ENCODE results near the gene CCDC170. TPM values are rescaled to one million over a fixed set of nuclear protein-coding genes. Genes with fewer than 3 reads are reported as not detected.

CCDC170 gene
- total RNA-seq, 2 donors from 2014 or later: 0.11 to 0.20 TPM

DNA sequence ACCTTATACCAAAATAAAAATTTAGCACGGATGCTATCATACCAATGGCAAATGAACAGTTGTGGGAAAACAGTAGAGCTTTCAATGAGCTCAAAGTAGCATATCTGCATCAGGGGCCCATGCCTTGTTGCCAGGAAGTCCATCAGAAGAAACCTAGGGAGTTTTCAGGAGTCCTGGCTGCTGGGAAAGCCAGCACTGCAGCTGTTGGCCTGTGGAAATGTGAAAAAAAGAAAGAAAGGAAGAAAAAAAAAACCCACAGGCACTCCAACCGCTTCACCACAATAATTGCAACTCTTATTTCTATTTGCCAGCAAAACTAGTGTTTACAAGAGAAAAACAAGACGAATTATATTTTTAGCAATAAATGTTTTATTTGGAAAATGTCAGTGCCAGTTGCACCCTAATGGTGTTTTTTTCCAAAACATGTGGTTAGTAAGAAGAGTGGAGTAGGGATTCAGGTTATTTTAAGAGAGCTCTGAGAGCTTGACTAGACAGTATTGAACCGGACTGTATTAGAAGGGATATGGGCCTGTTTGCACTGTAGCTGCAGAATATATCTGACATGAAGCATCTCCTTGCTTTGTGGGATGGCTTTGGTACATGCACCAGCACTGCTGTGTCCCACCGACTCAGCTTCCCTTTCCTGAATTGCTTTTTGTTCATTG lies 137.3 kb downstream of the CCDC170 start:
- H3K4me3 ChIP-seq: no peak overlapping the region
- H3K4me1 ChIP-seq: no peaks in the 10 kb centered on the region
- no peaks in the 10 kb centered on the region for H3K9me3 ChIP-seq
- no peaks in the 10 kb centered on the region for H3K27me3 ChIP-seq
- no peaks in the 10 kb centered on the region for H3K36me3 ChIP-seq
- no peak for TF ChIP-seq CTCF (IDR thresholded peaks at IDR 0.05)
- no peak for DNase-seq (ENCODE audit: low spot score)
- no peak overlapping the region for H3K27ac ChIP-seq

GRCh38 chr6:151632415-151632987 lies 138.7 kb downstream of the CCDC170 start:
- H3K27me3 ChIP-seq: no peaks in the 10 kb centered on the region
- DNase-seq (ENCODE audit: low spot score): no peak
- TF ChIP-seq CTCF (IDR thresholded peaks at IDR 0.05): no peak
- H3K36me3 ChIP-seq: no peaks in the 10 kb centered on the region
- no peak overlapping the region for H3K4me3 ChIP-seq
- no peaks in the 10 kb centered on the region for H3K4me1 ChIP-seq
- no peak overlapping the region for H3K27ac ChIP-seq
- H3K9me3 ChIP-seq: peaks cover 0 to 2% of the 10 kb centered on the region in 2 donors

- Histone ChIP-seq H3K4me1 (no peaks in the 10 kb centered on the region), H3K36me3 (no peaks in the 10 kb centered on the region), H3K27me3 (no peaks in the 10 kb centered on the region), H3K27ac (no peak overlapping the region), H3K4me3 (no peak overlapping the region), H3K9me3 (peaks cover 0 to 9% of the 10 kb centered on the region in 2 donors)
- TF ChIP-seq CTCF (IDR thresholded peaks at IDR 0.05): no peak
- no peak for DNase-seq (ENCODE audit: low spot score)
Measured at GRCh38 chr6:151633526-151634335, 139.9 kb downstream of the CCDC170 start.

- Histone ChIP-seq H3K4me3 (no peak overlapping the region), H3K36me3 (no peaks in the 10 kb centered on the region), H3K27me3 (no peaks in the 10 kb centered on the region), H3K27ac (no peak overlapping the region), H3K9me3 (peaks cover 0 to 9% of the 10 kb centered on the region in 2 donors), H3K4me1 (no peaks in the 10 kb centered on the region)
- TF ChIP-seq CTCF (IDR thresholded peaks at IDR 0.05): no peak
- no peak for DNase-seq (ENCODE audit: low spot score)
Measured at GRCh38 chr6:151634336-151634720, 140.5 kb downstream of the CCDC170 start.

DNA sequence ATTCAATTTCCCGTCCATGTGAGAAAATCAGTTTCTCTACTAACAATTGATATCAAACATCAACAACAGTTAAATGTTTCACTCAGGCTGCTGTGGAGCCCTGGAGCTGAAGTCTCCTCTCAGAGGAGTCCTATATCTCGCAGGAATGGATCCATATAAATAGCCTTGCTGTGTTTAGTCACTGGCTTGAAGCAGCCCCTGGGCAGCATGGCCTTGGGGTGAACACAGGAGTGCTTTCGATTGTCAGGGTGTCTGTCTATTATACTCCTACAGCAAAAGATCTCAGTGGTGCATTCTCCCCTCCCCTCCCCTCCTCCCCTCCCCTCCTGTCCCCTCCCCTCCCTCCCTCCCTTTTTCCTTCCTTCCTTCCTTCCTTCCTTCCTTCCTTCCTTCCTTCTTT lies 141.9 kb downstream of the CCDC170 start:
- Histone ChIP-seq H3K27ac (no peak overlapping the region), H3K9me3 (peaks cover 0 to 9% of the 10 kb centered on the region in 2 donors), H3K4me1 (no peaks in the 10 kb centered on the region), H3K36me3 (no peaks in the 10 kb centered on the region), H3K4me3 (no peak overlapping the region), H3K27me3 (no peaks in the 10 kb centered on the region)
- no peak for TF ChIP-seq CTCF (IDR thresholded peaks at IDR 0.05)
- DNase-seq (ENCODE audit: low spot score): no peak

Measured in right atrium auricular region (tissue), 2 donors.